ENCODE data around the gene ALX4. TPM values are rescaled to one million over a fixed set of nuclear protein-coding genes. Genes with fewer than 3 reads are reported as not detected.

Gene ALX4
- total RNA-seq, 4 donors from 2014 or later = under 0.01 to 0.52 (median 0.06) TPM

- intact Hi-C loops (cut with DNase I) = no loop called here
- Histone ChIP-seq H3K4me3 (no peak overlapping the region), H3K4me1 (no peaks in the 10 kb centered on the region), H3K36me3 (no peaks in the 10 kb centered on the region), H3K9me3 (no peaks in the 10 kb centered on the region), H3K27ac (replicated peaks in 1 of 4) (no peak overlapping the region), H3K27me3 (peaks cover 0 to 28% (median 0%) of the 10 kb centered on the region in 4 donors)
- TF ChIP-seq POLR2AphosphoS5 (IDR thresholded peaks at IDR 0.05) = no peak
- no peak for TF ChIP-seq CTCF (IDR thresholded peaks at IDR 0.05)
- TF ChIP-seq EP300 (IDR thresholded peaks at IDR 0.05) = no peak
- no peak for TF ChIP-seq POLR2A (IDR thresholded peaks at IDR 0.05; ENCODE audit: low read depth)
- DNase-seq (ENCODE audit: extremely low spot score) = no peak
- WGBS = 88% methylated on average over 1 of the region's 5 CpGs
Measured at GRCh38 chr11:44268614-44269080, 41.3 kb downstream of the ALX4 start.

GRCh38 chr11:44267750-44268613 is 42.0 kb downstream of the ALX4 start:
- Histone ChIP-seq H3K27ac (replicated peaks in 1 of 4) (no peak overlapping the region), H3K36me3 (no peaks in the 10 kb centered on the region), H3K4me3 (no peak overlapping the region), H3K27me3 (peaks cover 0 to 28% (median 0%) of the 10 kb centered on the region in 4 donors), H3K4me1 (no peaks in the 10 kb centered on the region), H3K9me3 (no peaks in the 10 kb centered on the region)
- TF ChIP-seq CTCF (IDR thresholded peaks at IDR 0.05) (no peak), POLR2AphosphoS5 (IDR thresholded peaks at IDR 0.05) (no peak), EP300 (IDR thresholded peaks at IDR 0.05) (no peak), POLR2A (IDR thresholded peaks at IDR 0.05; ENCODE audit: low read depth) (no peak)
- intact Hi-C loops (cut with DNase I) = no loop called here
- no peak for DNase-seq (ENCODE audit: extremely low spot score)
- 77% methylated on average over 8 of the region's 8 CpGs for WGBS

GRCh38 chr11:44267006-44267749 is 42.8 kb downstream of the ALX4 start:
- Histone ChIP-seq H3K4me3 (no peak overlapping the region), H3K9me3 (no peaks in the 10 kb centered on the region), H3K4me1 (no peaks in the 10 kb centered on the region), H3K27me3 (peaks cover 0 to 28% (median 0%) of the 10 kb centered on the region in 4 donors), H3K36me3 (no peaks in the 10 kb centered on the region), H3K27ac (replicated peaks in 1 of 4) (no peak overlapping the region)
- TF ChIP-seq POLR2AphosphoS5 (IDR thresholded peaks at IDR 0.05) = no peak
- TF ChIP-seq CTCF (IDR thresholded peaks at IDR 0.05) = no peak
- TF ChIP-seq EP300 (IDR thresholded peaks at IDR 0.05) = no peak
- no peak for TF ChIP-seq POLR2A (IDR thresholded peaks at IDR 0.05; ENCODE audit: low read depth)
- intact Hi-C loops (cut with DNase I) = no loop called here
- DNase-seq (ENCODE audit: extremely low spot score) = no peak
- WGBS = 87% methylated on average over 20 of the region's 24 CpGs

GRCh38 chr11:44266056-44266780 is 43.7 kb downstream of the ALX4 start:
- no peak overlapping the region for H3K27ac ChIP-seq (replicated peaks in 1 of 4)
- WGBS = 81% methylated on average over 9 of the region's 9 CpGs
- TF ChIP-seq POLR2A (IDR thresholded peaks at IDR 0.05; ENCODE audit: low read depth) = no peak
- no peak for TF ChIP-seq EP300 (IDR thresholded peaks at IDR 0.05)
- TF ChIP-seq POLR2AphosphoS5 (IDR thresholded peaks at IDR 0.05) = no peak
- no peak for TF ChIP-seq CTCF (IDR thresholded peaks at IDR 0.05)
- intact Hi-C loops (cut with DNase I) = no loop called here
- H3K4me3 ChIP-seq = no peak overlapping the region
- no peak for DNase-seq (ENCODE audit: extremely low spot score)
- no peaks in the 10 kb centered on the region for H3K4me1 ChIP-seq
- no peaks in the 10 kb centered on the region for H3K9me3 ChIP-seq
- no peaks in the 10 kb centered on the region for H3K36me3 ChIP-seq
- H3K27me3 ChIP-seq = peaks cover 0 to 28% (median 0%) of the 10 kb centered on the region in 4 donors
